Measurements from ENCODE around the gene AADACL3. TPM values are rescaled to one million over a fixed set of nuclear protein-coding genes. Genes with fewer than 3 reads are reported as not detected.

The AADACL3 gene
- total RNA-seq, 4 donors from 2014 or later = not detected

GRCh38 chr1:12696658-12697057, 19.3 kb upstream of the AADACL3 start:
- Histone ChIP-seq H3K36me3 (no peaks in the 10 kb centered on the region), H3K27me3 (peaks cover 4% of the 10 kb centered on the region), H3K4me3 (no peak overlapping the region), H3K27ac (no peak overlapping the region), H3K9me3 (peaks cover 0 to 5% (median 0%) of the 10 kb centered on the region in 3 donors), H3K4me1 (no peaks in the 10 kb centered on the region)
- WGBS, 2 donors (ENCODE audit: low coverage in 1 of 2) = 78 to 82% methylated on average over 3 of the region's 3 CpGs
- no peak for ATAC-seq
- no peak for TF ChIP-seq POLR2AphosphoS5 (IDR thresholded peaks at IDR 0.05)

- Histone ChIP-seq H3K27ac (no peak overlapping the region), H3K36me3 (no peaks in the 10 kb centered on the region), H3K27me3 (peaks cover 4% of the 10 kb centered on the region), H3K4me1 (no peaks in the 10 kb centered on the region), H3K9me3 (peaks cover 0 to 5% (median 0%) of the 10 kb centered on the region in 3 donors), H3K4me3 (no peak overlapping the region)
- WGBS, 2 donors (ENCODE audit: low coverage in 1 of 2) = 59 to 77% methylated on average over 3 of the region's 3 CpGs
- ATAC-seq = no peak
- TF ChIP-seq CTCF (IDR thresholded peaks at IDR 0.05) (no peak), POLR2AphosphoS5 (IDR thresholded peaks at IDR 0.05) (no peak), POLR2A (IDR thresholded peaks at IDR 0.05) (no peak), EP300 (IDR thresholded peaks at IDR 0.05) (no peak)
Measured at GRCh38 chr1:12697397-12697796, 18.5 kb upstream of the AADACL3 start.

GRCh38 chr1:12703821-12704451, 12.0 kb upstream of the AADACL3 start:
- TF ChIP-seq POLR2A (IDR thresholded peaks at IDR 0.05) = no peak
- TF ChIP-seq EP300 (IDR thresholded peaks at IDR 0.05) = no peak
- TF ChIP-seq CTCF (IDR thresholded peaks at IDR 0.05) = no peak
- TF ChIP-seq POLR2AphosphoS5 (IDR thresholded peaks at IDR 0.05) = no peak
- 67 to 86% methylated on average over 5 to 6 of the region's 6 CpGs for WGBS, 2 donors (ENCODE audit: low coverage in 1 of 2)
- H3K36me3 ChIP-seq = no peaks in the 10 kb centered on the region
- no peaks in the 10 kb centered on the region for H3K27me3 ChIP-seq
- no peaks in the 10 kb centered on the region for H3K4me1 ChIP-seq
- H3K27ac ChIP-seq = no peak overlapping the region
- H3K9me3 ChIP-seq = peaks cover 0 to 30% (median 0%) of the 10 kb centered on the region in 3 donors
- H3K4me3 ChIP-seq = no peak overlapping the region
- no peak for ATAC-seq

DNA sequence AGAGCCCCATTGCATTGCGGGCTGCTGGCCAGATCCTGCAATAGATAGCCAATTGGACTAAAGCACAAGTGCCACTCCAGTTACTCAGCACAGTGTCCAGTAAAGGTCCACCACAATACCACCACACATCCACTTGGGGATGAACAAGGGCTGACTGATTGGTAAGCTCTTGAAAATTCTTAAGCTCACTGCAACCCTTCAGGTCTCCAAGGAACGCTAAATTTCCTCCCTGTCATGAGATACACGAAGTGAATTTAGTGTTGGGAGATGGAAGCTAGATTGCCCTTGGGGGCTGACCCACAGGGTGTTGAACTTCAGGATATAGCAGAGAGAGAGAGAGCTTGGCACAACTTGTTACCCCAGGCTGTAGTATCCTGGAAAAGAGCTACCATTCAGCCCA, 9.8 kb upstream of the AADACL3 start:
- ATAC-seq = no peak
- Histone ChIP-seq H3K27ac (no peak overlapping the region), H3K36me3 (no peaks in the 10 kb centered on the region), H3K27me3 (no peaks in the 10 kb centered on the region), H3K4me3 (no peak overlapping the region), H3K4me1 (no peaks in the 10 kb centered on the region), H3K9me3 (peaks cover 0 to 25% (median 0%) of the 10 kb centered on the region in 3 donors)
- 89% methylated on average over 2 of the region's 3 CpGs; no CpG with 5 or more reads in 1 of the 2 donors for WGBS, 2 donors (ENCODE audit: low coverage in 1 of 2)
- TF ChIP-seq CTCF (IDR thresholded peaks at IDR 0.05) (no peak), POLR2A (IDR thresholded peaks at IDR 0.05) (no peak), EP300 (IDR thresholded peaks at IDR 0.05) (no peak), POLR2AphosphoS5 (IDR thresholded peaks at IDR 0.05) (no peak)

- Histone ChIP-seq H3K27ac (no peak overlapping the region), H3K36me3 (no peaks in the 10 kb centered on the region), H3K27me3 (no peaks in the 10 kb centered on the region), H3K4me3 (no peak overlapping the region), H3K9me3 (peaks cover 0 to 18% (median 0%) of the 10 kb centered on the region in 3 donors), H3K4me1 (no peaks in the 10 kb centered on the region)
- 70 to 72% methylated on average over 3 to 4 of the region's 4 CpGs for WGBS, 2 donors (ENCODE audit: low coverage in 1 of 2)
- ATAC-seq = no peak
- no peak for TF ChIP-seq POLR2A (IDR thresholded peaks at IDR 0.05)
- no peak for TF ChIP-seq POLR2AphosphoS5 (IDR thresholded peaks at IDR 0.05)
- TF ChIP-seq CTCF (IDR thresholded peaks at IDR 0.05) = no peak
- TF ChIP-seq EP300 (IDR thresholded peaks at IDR 0.05) = no peak
Measured at GRCh38 chr1:12708396-12709090, 7.4 kb upstream of the AADACL3 start.

Data from gastroesophageal sphincter (tissue), 4 donors.